GM12892 (cell line): ENCODE data around the gene HNF4A.

Source experiments
- POLR2A ChIP-seq: IDR thresholded peaks from 2 replicates; pipeline ENCODE4 v1.6.1; 2011; ENCODE audit warnings: low read depth, low read length, control low read depth
- POLR2AphosphoS5 ChIP-seq: IDR thresholded peaks from 2 replicates; pipeline ENCODE4 v1.6.1; 2011; ENCODE audit warnings: low read depth, low read length, control low read depth
- TAF1 ChIP-seq: IDR thresholded peaks from 2 replicates; pipeline ENCODE4 v1.6.1; 2011; ENCODE audit warnings: low read depth, mild to moderate bottlenecking, control low read depth, low read length, borderline replicate concordance

- TF ChIP-seq POLR2A = no peak
- no peak for TF ChIP-seq POLR2AphosphoS5
- no peak for TF ChIP-seq TAF1
These were observed 5.5 kb downstream of the HNF4A start for GRCh38 chr20:44361021-44361420.
